Measurements from ENCODE around the gene TMCO4.
"Not testable (repeated sequence)": the region's sequence is repeated elsewhere in the genome, so short reads cannot be mapped to it uniquely, and the experiment has no call there.

Gene TMCO4

DNA sequence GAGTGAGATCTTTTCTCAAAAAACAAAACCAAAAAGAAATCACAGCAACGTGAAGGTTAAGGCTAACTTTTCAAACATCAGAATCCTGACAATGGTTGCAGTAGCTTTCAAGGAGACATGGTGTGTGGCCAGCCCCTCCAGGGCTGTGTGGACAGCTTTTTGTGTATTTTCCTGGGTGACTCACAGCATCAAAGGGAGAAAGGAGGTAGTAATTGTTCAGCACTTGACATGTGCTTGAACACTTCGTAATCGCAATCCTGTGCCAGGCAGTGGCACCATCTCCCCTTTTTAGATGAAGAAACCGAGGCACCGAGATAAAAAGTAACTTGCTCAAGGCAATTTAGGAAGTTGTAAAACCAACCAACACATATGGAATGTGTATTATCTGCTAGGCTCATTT lies 145.3 kb downstream of the TMCO4 start:
- no peak for DNase-seq

DNA sequence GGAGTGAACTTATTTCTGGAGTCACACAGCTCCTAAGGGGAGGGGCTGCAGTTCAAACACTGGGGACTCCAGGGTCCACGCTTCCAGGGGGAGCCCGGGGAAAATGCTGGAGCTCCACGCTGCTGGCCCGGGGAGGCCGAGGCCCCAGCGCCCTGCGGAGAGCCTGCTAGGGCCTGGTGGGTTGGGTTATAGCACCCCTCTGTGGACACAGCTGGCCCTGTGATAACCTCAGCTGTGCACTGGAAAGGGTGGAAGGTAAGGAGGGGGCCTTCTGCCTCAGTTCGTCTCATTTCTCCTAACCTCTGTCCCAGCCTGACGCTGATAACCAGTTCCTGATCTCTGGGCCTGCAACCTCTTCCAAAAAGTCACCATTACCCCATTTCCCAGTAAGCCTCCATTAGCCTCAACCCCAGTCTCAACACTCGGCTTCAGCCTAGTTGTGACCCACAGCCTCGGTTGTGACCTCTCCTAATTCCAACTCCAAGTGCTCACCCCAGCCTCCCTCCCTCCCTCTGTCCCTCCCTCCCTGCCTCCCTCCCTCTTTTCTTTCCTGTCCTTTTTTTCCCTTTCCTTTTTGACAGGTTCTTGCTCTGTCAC lies 148.5 kb downstream of the TMCO4 start:
- DNase-seq = peak in 1 of 2 experiments; percentile 64

- DNase-seq = no peak
Measured at GRCh38 chr1:19650416-19651140, 149.1 kb downstream of the TMCO4 start.

- peak in 1 of 2 experiments; percentile 36 for DNase-seq
Measured at GRCh38 chr1:19648689-19649088, 151.0 kb downstream of the TMCO4 start.

- DNase-seq = no peak
Measured at GRCh38 chr1:19648239-19648638, 151.5 kb downstream of the TMCO4 start.

DNA sequence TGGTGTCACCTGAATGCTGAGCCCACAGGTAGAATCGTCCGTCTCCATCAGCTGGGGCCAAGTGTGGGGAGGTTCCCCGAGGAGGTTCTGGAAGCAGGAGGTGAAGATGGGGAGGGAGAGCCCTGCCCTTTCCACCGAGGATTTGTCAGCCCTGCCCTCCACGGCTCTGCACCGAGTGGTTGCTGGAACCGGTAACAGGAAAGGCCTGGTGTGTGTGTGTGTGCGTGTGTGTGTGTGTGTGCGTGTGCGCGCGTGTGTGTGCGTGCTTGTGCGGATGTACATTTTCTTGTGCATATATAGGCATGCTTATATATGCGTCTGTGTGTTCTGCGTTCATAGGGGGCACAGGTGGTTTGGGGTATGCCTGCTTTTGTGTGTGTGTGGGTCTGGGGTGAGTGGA lies 152.1 kb downstream of the TMCO4 start:
- DNase-seq = no peak

DNA sequence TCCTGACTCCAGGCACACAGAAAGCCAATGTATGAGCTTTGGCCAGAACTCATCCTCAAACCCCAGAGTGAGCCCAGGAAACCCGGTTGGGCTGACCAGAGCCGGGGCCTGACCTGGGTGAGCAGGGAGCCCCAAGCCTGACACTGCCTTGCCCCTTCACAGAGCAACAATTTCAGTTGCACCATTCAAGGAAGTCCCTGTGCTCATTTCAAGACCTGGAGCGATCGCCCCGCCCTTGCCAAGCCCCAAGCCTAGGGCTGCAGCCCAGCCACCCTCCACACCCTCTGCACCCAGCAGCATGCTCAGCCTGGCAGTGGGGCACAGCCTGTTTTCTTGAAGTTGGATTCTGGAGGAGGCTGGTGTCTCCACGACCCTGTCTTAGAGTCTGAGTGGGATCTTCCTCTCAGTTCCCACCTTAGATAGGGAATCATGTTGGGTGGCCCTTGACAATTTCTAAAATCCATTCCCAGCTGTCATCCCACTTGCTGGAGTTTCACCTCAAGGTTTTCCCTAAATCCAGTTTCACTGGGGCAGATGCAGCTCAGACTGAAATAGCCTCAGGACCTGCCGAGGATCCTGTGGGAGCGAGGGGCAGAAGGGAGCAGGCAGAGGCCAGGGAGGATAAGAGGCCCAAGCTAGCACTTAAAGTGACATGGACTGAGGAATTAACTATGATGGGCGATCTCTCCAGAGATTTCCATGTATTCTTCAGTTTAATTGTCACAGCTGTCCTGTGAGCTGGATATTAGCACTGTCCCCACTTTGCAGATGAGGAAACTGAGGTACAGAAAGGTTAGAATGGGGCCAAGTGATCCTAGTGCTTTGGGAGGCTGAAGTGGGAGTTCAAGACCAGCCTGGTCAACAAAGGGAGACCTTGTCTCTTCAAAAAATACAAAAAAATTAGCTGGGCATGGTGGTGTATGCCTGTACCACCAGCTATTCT lies 153.1 kb downstream of the TMCO4 start:
- DNase-seq = no peak

DNA sequence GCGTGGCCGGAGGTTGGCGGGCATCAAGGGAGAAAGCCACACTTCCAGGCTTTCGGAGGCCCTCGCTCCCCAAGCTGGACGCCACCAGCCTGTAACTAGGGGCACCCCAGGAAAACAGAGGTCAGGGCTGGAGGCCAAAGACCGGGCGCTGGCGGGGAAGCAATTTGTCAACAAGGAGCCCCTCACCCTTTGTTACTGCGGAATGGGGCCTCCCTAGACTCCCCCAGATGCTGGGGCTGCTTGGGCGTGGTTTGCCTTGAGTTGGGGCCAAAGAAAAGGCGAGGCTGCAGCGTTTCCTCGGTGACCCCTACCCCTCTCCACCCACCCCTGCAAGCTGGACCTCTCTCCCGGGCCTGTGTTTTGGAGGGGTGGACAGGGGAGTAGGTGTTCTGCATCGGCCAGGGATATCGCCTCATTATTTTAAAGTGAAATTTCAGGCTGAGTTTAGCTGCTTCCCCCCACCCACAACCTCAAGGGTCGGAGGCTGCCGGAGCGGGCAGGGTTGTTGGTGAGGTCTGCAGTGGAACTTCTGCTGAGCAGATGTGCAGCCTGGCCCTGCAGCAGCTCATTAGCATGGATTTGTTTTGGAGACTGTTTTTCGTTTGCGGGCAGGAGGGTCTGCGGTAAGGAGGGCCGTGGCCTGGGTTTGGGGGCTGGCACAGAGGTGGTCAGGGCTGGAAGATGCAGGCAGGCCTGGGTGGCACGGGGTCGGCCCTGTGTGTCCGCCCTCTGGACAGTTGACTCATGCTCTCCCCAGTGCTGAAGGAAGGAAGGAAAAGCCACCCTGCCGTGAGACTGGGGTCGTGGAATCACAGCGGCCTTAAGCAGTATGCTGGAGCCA lies 154.1 kb downstream of the TMCO4 start:
- no peak for DNase-seq

- DNase-seq = no peak
Measured at GRCh38 chr1:19644681-19645410, 154.9 kb downstream of the TMCO4 start.

DNA sequence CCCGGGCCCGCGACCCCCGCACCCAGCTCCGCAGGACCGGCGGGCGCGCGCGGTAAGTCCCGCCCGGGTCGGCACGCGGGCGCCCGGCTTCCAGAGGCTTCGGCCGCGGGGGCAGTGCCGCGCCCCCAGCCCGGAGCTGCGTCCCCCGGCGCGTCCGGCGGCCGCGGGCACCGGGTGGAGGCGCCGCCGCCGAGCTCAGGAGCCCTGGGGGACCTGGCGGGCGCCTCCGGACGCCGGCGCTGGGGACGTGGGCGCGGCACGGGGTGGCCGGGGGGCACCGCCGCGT lies 155.4 kb downstream of the TMCO4 start:
- no peak for DNase-seq

DNA sequence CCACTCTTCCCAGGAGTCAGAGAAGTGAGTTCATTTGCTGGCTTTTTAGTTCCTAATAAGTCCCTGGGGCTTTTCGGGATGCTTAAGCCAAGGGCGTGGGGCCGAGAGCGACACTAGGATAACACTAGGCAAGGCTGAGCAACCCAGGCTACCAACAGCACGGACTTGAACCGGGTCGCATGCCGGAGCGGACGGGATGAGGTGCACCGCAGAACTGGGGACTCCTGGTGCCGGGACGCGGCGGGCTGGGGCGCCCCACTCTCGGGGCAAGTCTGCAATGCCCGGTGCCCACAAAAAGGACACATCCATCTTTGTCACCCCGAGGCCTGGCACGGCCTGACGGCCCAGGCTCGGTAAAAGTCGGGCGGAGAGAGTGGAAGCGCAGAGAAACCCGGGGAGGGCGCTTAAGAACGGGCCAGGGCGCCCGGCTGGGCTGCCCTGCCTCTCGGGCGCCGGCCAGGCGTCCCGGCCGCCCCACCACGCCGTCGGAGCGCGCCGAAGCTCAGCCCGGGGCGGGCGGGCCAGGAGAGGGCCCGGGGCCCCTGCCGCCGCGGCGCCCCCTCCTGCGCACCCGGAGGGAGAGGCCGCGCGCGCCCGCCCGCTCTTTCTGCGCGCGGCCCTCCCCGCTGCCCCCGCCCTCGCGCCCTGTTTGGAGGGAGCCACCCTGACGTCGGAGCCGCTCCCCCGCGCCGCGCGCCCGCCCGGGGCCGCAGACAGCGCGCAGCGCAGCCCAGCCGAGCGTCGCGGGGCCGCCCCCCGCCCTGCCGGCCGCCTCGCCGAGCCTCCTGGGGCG lies 155.9 kb downstream of the TMCO4 start, which contains the start of gene NBL1:
Gene NBL1 (plus strand): TSS at position 710 of the 793 bp plus-strand sequence. CDS start 10,720 bp downstream, outside the sequence.
- peak in 1 of 2 experiments; percentile 59 for DNase-seq

DNA sequence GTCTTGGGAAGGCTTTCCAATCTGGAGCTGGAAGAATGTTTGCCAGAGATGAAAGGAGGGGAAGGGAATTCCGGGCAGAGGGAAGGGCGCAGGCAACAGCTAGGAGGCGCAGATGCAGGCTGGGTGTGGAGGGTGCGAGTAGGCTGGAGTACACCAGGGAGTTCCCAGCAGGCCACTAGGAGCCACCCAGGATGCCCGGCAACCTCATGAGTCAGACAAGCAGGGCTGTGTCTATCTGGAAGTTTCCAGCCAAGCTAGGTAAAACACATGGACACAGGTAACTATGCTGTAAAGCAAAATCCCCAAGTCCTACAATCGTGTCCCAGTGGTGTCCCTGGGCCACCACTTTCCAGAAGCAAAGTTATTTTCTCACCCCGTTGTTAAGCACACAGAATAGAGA lies 156.6 kb downstream of the TMCO4 start:
- no peak for DNase-seq

DNA sequence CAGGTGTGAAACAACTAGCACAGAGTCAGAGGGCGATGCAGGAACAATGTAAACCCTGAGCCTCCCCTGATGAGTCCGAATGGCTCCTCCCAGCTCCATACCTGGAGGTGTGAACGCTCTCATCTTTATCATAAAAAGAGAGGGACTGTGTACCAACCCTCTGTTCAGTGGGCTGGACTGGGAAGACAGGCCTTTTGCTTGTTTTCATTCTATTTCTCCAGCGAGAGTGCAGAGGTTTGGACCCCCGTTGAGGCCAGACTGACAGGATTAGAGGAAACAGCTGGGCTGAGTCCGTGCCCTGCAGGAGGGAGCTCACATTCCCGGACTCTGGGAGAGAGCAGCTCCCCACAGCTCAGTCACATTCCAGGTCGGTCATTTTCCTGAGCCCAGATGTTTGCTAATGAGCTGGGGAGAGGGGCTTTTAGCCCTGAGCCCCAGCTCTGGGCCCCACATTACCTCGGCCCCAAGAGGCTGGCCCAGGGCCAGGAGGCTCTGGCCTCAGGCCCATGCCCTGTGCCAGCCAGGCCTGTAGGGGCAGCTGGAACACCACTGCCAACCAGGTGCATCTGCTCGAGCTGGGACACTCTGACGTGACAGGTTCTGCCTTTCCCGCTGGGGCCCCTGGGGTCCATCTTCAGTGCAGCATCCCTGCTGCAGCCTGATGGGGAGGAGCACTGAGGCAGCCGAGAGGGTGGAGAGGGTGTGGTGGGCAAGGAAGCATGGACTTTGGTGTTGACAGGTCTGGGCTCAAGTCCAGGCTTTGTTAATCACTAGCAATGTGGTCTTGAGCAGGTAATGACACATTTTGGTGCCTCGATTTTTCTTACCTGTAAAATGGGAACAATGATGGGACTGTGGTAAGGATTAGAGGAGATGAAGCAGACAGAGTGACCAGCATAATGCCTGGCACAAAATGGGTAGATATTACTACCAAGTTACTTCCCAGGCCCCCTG lies 159.1 kb downstream of the TMCO4 start:
- DNase-seq = peak in 1 of 2 experiments; percentile 40

DNA sequence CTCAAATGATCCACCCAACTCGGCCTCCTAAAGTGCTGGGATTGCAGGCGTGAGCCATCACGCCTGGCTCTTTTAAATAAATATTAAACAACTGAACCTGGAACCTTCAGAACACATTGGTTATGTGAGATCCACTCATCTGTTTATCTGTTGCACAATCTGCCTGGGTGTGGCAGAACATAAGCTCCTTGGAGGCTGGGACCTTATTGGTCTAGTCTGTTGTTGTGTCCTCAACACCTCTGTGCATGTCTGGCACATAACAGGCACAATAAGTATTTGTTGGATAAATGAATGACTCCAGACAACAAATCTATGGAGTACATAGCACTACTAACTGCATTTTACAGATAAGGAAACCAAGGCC lies 159.7 kb downstream of the TMCO4 start:
- DNase-seq = no peak

DNA sequence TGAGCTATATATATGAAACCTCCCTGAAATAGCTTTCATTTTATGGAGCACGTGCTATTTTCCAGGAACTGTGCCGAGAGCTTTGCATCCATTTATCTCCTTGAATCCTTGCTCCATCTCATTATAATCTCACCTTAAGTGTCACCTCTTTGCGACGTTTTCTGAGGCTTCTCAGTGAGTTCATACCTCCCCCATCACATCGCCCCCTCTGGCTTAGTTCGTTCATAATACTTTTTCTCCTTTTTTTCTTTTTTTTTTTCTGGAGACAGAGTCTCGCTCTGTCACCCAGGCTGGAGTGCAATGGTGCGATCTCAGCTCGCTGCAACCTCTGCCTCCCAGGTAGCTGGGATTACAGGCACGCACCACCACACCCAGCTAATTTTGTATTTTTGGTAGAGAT lies 160.5 kb downstream of the TMCO4 start:
- not testable (repeated sequence) for DNase-seq

DNA sequence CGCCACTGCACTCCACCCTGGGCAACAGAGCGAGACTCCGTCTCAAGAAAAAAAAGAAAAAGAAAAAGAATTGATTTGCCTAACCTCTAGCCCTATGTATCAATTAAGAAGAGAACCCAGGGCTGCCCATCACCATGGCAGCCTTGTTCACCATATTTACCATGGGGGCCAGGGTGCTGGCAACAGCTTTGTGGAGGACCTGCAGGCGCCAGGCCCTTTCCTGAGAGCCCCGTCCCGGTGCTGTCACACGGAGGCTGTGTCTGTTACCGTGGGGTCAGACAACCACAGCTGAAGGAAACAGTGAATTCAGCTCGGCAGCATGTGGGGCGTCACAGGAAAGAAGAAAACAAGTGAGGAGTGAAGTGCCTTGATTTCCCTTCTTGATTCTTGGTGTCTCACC lies 162.1 kb downstream of the TMCO4 start:
- DNase-seq = no peak

DNA sequence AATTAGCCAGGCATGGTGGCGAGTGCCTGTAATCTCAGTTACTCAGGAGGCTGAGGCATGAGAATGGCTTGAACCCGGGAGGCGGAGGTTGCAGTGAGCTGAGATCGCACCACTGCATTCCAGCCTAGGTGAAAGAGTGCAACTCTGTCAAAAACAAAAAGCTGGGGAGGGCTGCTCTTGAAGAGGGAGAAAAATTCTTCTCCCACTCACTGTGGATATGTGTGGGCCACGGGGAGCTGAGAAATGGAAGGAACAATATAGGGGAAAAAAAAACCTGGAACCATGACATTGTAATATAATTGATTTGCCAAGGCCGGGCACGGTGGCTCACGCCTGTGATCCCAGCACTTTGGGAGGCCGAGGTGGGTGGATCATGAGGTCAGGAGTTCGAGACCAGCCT lies 163.0 kb downstream of the TMCO4 start:
- DNase-seq = not testable (repeated sequence)

DNA sequence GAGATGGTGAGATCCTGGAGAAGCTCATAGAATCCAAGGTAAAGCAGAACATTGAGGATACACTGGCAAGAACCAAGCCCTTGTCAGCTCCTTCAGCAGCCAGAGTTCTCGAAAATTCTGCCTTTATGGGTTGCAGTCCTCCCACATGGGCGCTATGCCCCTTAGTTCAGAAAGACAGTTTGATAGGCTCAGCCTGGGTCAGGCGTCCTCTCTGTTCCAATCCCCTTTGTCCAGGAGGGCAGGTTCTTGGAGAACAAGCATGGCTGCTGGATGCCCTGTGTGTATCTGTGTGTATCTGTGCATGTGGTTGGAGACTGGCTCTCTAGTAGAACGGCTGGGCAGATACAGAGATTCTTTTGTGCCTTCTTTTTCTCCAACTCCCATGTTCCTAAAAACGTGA lies 163.7 kb downstream of the TMCO4 start:
- DNase-seq = no peak

- no peak for DNase-seq
Measured at GRCh38 chr1:19635646-19636045, 164.1 kb downstream of the TMCO4 start.

- not testable (repeated sequence) for DNase-seq
Measured at GRCh38 chr1:19635064-19635463, 164.7 kb downstream of the TMCO4 start.

All from NCI-H446 (cell line).